Body of pancreas (tissue), 4 donors: Measurements from ENCODE around the gene MYL6. TPM values are rescaled to one million over a fixed set of nuclear protein-coding genes. Genes with fewer than 3 reads are reported as not detected.
"Not testable (repeated sequence)": the region's sequence is repeated elsewhere in the genome, so short reads cannot be mapped to it uniquely, and the experiment has no call there.

Source experiments
- ATAC-seq: fragments of 150-250 bp; one replicate; pipeline ENCODE4 v1.9.1; 2016
- DNase-seq, 4 donors: peaks; one replicate each; pipeline ENCODE4 v3.0.0-alpha.2; 2019
- H3K27ac ChIP-seq, 4 donors: fragments of 200-600 bp; sonication (generic); 1 replicate in 3 of 4; 2 replicates in 1 of 4; pipeline versions ENCODE4 v1.5.1 to v1.6.1; 2016 to 2019; ENCODE audit warnings: mild to moderate bottlenecking in 1 of 4, mixed read lengths in 1 of 4, moderate library complexity in 1 of 4
- H3K27me3 ChIP-seq, 2 donors: fragments of 200-600 bp; sonication (generic); one replicate each; pipeline ENCODE4 v1.6.0; 2016; ENCODE audit warnings: mild to moderate bottlenecking in 1 of 2
- H3K36me3 ChIP-seq, 2 donors: fragments of 200-600 bp; sonication (generic); replicated peaks in 1 of 2; 2 replicates each; pipeline ENCODE4 v1.5.1; 2016; ENCODE audit warnings: low read depth in 2 of 2; ENCODE audit not compliant: insufficient read depth in 1 of 2
- H3K4me1 ChIP-seq: fragments of 200-600 bp; sonication (generic); one replicate; pipeline ENCODE4 v1.6.0; 2016
- H3K4me3 ChIP-seq, 2 donors: fragments of 200-600 bp; sonication (generic); 1 replicate in 1 of 2; 2 replicates in 1 of 2; pipeline ENCODE4 v1.5.1; 2016 to 2019
- H3K9me3 ChIP-seq, 3 donors: fragments of 200-600 bp; sonication (generic); 1 replicate in 2 of 3; 2 replicates in 1 of 3; pipeline ENCODE4 v1.5.1; 2016
- POLR2A ChIP-seq, 3 donors: fragments of 450-650 bp; IDR thresholded peaks; one replicate each; pipeline ENCODE4 v1.6.1; 2016; ENCODE audit warnings: antibody characterized with exemption in 3 of 3, mild to moderate bottlenecking in 2 of 3
- WGBS, 2 donors: methylation state at CpG; one replicate each; pipeline ENCODE4 v1.1.5; 2017; 5-methylcytosine and 5-hydroxymethylcytosine counted together
- intact Hi-C: fragments of 100-400 bp; cut with DNase I; formaldehyde crosslinking; loops from one replicate; pipeline ENCODE4 v1.15.1; 2023
- total RNA-seq, 2 donors: library from RNA; depleted of rRNA; stranded (reverse); fragments of >200 nt; gene quantifications; one replicate each; pipeline ENCODE4 v1.1.0, GENCODE V29; 2016
- TF ChIP-seq, protein P1 (sequence below), 7 experiments: fragments of 450-650 bp in 4 of 7; fragments of 200-600 bp in 3 of 7; sonication (generic) in 3 of 7; IDR thresholded peaks; one replicate each; pipeline ENCODE4 v1.5.1; 2016 to 2019; ENCODE audit warnings: antibody characterized with exemption in 7 of 7

Gene MYL6
- total RNA-seq, 2 donors from 2014 or later = 838 to 1,110 TPM

DNA sequence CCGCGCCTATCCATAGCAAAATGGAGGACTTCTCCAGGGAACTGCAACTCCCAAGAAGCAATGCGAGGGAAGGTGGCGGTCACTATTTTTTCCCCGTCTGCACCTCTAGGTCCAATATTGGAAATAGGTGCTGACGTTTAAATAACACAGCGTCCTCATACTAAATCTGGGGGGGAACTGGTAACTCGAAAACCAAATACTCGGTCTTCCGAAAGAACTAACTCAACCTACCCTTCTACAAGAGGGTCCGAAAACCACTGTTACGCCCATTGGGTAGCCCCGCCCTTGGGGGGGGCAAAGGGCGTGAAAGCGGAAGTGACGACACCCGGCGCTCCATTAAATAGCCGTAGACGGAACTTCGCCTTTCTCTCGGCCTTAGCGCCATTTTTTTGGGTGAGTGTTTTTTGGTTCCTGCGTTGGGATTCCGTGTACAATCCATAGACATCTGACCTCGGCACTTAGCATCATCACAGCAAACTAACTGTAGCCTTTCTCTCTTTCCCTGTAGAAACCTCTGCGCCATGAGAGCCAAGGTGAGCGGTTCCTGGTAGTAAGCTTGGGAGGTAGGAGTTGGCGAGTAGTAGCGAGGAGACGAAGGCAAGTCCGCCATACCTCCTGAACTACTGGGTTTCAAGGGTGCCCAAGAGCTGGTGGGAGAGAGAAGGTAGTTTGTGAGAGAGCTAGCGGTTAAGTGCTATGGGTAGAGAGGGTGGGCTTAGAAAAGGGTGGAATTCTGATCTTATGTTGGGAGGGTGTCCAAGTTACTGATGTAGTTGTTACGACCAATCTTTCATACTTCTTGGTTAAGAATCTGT is 41.7 kb upstream of the MYL6 start, which contains the start of gene RPL41:
Gene RPL41, plus strand, starts transcription at position 367 of the 815 bp plus-strand sequence.
- H3K4me3 ChIP-seq = peak within 1 kb of the TSS; percentile 3 to 41
- H3K27me3 ChIP-seq = no peaks in the 10 kb centered on the region
- DNase-seq (peak; percentile 94 to 96 (median 96)), ATAC-seq (peak; percentile 71)
- H3K9me3 ChIP-seq = no peaks in the 10 kb centered on the region
- peak within 1 kb of the TSS; percentile 77 to 97 (median 92) for H3K27ac ChIP-seq
- TF ChIP-seq, protein P1, sequence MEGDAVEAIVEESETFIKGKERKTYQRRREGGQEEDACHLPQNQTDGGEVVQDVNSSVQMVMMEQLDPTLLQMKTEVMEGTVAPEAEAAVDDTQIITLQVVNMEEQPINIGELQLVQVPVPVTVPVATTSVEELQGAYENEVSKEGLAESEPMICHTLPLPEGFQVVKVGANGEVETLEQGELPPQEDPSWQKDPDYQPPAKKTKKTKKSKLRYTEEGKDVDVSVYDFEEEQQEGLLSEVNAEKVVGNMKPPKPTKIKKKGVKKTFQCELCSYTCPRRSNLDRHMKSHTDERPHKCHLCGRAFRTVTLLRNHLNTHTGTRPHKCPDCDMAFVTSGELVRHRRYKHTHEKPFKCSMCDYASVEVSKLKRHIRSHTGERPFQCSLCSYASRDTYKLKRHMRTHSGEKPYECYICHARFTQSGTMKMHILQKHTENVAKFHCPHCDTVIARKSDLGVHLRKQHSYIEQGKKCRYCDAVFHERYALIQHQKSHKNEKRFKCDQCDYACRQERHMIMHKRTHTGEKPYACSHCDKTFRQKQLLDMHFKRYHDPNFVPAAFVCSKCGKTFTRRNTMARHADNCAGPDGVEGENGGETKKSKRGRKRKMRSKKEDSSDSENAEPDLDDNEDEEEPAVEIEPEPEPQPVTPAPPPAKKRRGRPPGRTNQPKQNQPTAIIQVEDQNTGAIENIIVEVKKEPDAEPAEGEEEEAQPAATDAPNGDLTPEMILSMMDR (IDR thresholded peaks at IDR 0.05) = peak in 3 of 7 experiments; percentile 12 to 28 (median 23)
- peak; percentile 76 to 98 (median 97) for TF ChIP-seq POLR2A (IDR thresholded peaks at IDR 0.05)
- H3K36me3 ChIP-seq = peaks cover 0 to 8% of the 10 kb centered on the region in 2 donors
- intact Hi-C loops = no loop called here
- WGBS, 2 donors = 0 to 1% methylated on average over 33 to 34 of the region's 34 CpGs
- peaks cover 23% of the 10 kb centered on the region for H3K4me1 ChIP-seq

DNA sequence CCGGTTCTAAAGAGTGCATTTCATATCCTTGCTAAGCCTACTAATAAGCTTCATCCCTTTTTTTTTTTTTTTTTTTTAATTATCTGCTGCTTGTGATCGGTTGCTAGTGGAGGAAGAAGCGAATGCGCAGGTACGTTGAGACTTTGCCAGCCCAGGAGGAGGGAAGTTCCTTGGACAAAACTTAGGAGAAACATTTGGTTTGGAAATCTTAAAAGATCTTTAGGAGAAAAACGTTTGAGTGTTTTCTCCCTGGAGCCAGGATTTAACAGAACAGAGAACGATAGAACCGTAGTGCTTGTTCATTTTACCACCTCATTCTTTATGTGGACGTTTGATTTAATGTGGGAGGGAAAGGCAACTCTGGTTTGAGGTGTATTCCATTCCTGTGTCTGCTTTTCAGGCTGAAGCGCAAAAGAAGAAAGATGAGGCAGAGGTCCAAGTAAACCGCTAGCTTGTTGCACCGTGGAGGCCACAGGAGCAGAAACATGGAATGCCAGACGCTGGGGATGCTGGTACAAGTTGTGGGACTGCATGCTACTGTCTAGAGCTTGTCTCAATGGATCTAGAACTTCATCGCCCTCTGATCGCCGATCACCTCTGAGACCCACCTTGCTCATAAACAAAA is 41.0 kb upstream of the MYL6 start:
- peaks cover 23% of the 10 kb centered on the region for H3K4me1 ChIP-seq
- peak overlapping the region; percentile 77 to 97 (median 92) for H3K27ac ChIP-seq
- H3K27me3 ChIP-seq, intact Hi-C loops, H3K9me3 ChIP-seq, H3K36me3 ChIP-seq, ATAC-seq, DNase-seq: not testable (repeated sequence)
- peak overlapping the region; percentile 3 to 41 for H3K4me3 ChIP-seq
- WGBS, 2 donors = 1 to 2% methylated on average over 13 to 16 of the region's 16 CpGs

DNA sequence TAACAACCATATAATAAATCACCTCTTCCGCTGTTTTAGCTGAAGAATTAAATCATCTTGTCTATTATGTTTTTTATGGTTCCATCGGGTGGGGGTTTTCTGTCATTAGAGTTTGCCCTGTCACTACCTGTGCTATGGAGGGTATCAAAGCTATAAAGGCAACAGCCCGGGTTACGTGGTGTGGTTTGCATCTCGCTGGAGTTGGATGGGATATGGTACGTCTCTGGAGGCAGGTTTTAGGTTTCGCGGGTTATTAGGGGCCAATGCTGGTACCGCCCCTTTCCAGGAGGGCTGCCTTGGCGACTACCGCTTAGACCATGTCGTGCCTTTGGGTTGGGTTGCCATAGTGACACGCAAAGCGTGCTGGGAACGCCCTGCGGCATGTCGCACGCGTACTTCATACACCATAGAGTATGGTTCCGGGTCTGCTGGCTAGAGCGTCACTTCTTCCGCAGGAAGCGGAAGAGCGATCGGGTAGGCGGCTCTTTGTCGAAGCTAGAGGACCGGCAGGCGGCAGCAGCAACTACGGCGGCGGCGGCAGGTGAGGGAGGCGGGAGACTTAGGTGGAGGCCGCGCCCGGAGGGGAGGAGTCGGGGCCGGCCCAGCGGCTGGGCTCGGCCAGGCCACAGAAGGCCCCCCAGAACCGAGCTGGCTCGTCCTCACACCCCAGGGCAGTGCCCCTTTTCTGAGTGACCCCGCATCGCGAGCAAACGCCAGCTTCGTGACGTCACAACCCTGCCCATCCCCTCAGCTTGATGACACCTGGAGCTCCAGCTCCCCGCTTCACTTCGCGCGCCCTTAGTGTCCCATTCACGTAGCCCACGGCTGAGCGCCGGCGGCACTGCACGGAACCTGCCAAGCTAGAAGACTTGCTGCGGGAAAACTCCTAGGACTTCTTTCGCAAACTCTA is 40.1 kb upstream of the MYL6 start, which contains the start of gene ZC3H10:
Gene ZC3H10, plus strand, starts transcription at position 489 of the 910 bp plus-strand sequence. CDS start 2,297 bp downstream, outside the sequence.
- DNase-seq (peak; percentile 98 to 100 (median 99)), ATAC-seq (peak; percentile 85)
- TF ChIP-seq POLR2A (IDR thresholded peaks at IDR 0.05) = peak; percentile 84 to 91 (median 90)
- TF ChIP-seq, protein P1 (IDR thresholded peaks at IDR 0.05) = peak in 6 of 7 experiments; percentile 39 to 83 (median 76)
- intact Hi-C loops = no loop called here
- WGBS, 2 donors = 0 to 7% methylated on average over 3 to 52 of the region's 61 CpGs
- H3K4me1 ChIP-seq = peaks cover 23% of the 10 kb centered on the region
- peak within 1 kb of the TSS; percentile 3 to 41 for H3K4me3 ChIP-seq
- H3K27ac ChIP-seq = peak within 1 kb of the TSS; percentile 77 to 97 (median 91)
- H3K27me3 ChIP-seq = no peaks in the 10 kb centered on the region
- H3K36me3 ChIP-seq = no peaks in the 10 kb centered on the region
- no peaks in the 10 kb centered on the region for H3K9me3 ChIP-seq

DNA sequence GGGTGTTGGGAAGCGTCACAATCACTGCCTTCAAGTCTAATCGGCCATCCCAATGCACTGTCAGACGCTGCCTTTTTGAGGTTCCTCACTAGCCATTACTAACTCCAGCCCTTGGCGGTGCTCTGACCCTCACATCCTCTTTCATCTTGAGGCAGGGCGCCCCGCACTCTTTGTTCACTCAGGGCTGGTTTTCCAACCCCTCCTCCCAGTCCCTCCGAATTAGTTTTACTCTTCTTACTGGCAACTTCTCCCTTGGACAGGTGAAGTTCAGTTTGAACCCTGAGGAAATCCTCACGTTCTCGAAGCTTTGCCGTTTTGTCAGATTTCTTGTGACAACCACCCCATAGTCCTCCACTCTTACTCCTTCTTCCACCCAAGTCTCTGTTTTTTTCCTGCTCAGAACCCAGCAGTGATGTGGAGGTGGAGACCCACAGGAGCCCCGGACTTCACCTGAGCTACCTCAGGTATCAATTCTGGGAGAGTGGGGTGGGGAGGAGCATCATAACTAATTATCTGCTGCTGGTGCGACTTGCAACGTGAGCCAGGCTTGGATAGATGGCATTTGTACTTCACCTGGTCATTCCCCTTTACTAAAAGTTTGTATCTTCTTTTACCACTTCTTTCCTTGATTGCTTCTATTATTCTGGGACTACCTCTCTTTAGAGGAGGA is 39.3 kb upstream of the MYL6 start:
- Histone ChIP-seq H3K36me3 (no peaks in the 10 kb centered on the region), H3K27ac (peak overlapping the region; percentile 77 to 97 (median 91)), H3K4me3 (peak overlapping the region; percentile 1 to 25), H3K4me1 (peaks cover 23% of the 10 kb centered on the region), H3K27me3 (no peaks in the 10 kb centered on the region), H3K9me3 (no peaks in the 10 kb centered on the region)
- no peak for DNase-seq
- intact Hi-C loops = no loop called here
- 2 to 4% methylated on average over 12 to 13 of the region's 13 CpGs for WGBS, 2 donors
- no peak for TF ChIP-seq POLR2A (IDR thresholded peaks at IDR 0.05)
- TF ChIP-seq, protein P1 (IDR thresholded peaks at IDR 0.05) = no peak
- ATAC-seq = no peak
